HG03460 (cell line): ENCODE data around the gene NPAS3.

Experiments used
- ATAC-seq: cut with Tn5 transposase; IDR thresholded peaks from one replicate; pipeline ENCODE4 v1.9.1; 2021; ENCODE audit not compliant: unreplicated experiment

Gene NPAS3

GRCh38 chr14:33464254-33464962 is 525.7 kb downstream of the NPAS3 start:
- no peak for ATAC-seq

- ATAC-seq = no peak
Observed at GRCh38 chr14:33465846-33466700, 527.4 kb downstream of the NPAS3 start.

- ATAC-seq = no peak
Observed at GRCh38 chr14:33467971-33468370, 529.3 kb downstream of the NPAS3 start.

DNA sequence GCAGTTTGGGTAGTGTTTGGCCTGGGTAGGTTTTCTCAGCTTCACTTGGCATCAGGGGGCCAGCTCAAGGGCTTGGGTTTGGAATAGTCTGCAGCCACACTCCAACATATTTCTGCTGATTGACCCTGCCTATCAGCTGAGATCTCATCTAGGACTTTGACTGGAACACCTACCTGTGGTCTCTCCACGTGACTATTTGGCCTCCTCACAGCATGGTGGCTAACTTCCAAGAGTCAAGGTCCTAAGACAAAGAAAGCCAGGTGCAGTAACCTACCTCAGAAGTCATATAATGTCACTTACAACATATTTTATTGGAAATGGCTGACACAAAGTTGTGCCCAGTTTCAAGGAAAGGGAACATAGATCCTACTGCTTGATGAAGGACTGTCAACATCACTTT is 531.2 kb downstream of the NPAS3 start:
- ATAC-seq = no peak

DNA sequence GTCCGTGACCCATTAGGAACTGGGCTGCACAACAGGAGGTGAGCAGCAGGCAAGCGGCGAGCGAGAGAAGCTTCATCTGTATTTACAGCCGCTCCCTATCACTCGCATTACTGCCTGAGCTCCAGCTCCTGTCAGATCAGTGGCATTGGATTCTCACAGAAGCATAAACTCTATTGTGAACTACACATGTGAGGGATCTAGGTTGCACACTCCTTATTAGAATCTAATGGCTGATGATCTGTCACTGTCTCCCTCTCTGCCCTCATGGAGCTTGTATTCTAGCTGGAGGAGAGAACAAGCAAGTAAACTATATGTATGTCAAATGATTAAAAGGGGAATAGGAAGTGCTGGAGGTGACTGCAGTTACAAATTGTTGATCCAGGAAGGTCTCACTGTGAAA is 533.1 kb downstream of the NPAS3 start:
- no peak for ATAC-seq

DNA sequence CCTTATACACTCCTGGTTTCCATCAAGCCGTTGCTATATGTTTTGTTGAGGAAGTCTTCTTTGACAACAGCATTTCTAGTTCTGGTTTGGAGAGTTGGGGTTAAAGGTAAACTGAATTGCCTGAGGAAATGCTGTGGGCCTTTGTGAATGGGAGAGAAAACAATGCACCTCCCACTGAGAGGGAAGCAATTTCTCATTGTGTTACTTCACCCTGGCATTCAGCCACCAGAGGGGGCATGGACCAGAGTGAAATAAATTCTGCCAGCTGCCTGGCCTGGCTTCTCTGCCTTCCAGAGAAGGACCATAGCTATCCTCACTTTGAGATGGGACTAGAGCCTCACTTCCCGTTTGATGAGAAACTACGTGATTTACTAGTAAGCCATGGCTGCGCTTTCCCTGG is 536.9 kb downstream of the NPAS3 start:
- no peak for ATAC-seq

DNA sequence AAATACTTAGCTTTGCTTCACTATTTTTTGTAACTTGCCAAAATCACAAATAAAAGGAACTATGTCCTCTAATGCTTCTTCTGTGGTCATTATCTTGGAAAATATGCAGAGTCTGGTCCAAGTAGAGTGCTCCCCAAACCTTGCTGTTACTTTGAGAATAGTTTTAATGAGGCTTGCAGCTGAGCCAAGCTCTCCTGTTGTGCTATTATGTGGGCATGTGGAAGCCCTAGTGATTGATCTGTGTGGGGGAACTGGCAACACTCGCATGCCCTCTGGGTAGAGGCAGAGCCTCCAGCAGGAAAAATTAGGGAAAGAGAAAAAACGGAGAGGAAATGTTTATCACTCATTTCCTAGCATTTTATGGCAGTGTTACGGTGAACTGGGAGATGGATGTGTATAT is 539.1 kb downstream of the NPAS3 start:
- ATAC-seq = no peak

- ATAC-seq = no peak
Observed at GRCh38 chr14:33480071-33480886, 541.6 kb downstream of the NPAS3 start.

GRCh38 chr14:33480887-33481184 is 542.2 kb downstream of the NPAS3 start:
- ATAC-seq = no peak

GRCh38 chr14:33483110-33483509 is 544.4 kb downstream of the NPAS3 start:
- no peak for ATAC-seq

GRCh38 chr14:33483541-33483940 is 544.9 kb downstream of the NPAS3 start:
- no peak for ATAC-seq

DNA sequence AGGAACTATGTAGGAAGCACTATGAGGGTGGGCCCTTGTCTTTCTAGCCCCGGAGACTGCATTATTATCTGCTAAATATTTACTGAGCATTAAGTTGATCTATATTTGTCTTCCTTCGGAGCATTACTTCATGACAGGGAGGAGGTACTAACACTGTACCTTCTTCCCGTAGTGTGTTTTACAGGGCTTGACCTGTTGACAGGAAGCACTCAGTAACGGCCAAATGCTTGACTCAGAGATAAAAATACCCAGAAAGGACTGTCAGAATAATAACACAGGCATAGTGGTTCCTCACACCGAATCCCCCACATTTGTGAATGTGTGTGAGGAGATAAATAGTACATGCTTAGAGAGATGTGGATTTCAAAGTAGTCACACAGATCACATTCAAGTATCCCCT is 545.6 kb downstream of the NPAS3 start:
- no peak for ATAC-seq

DNA sequence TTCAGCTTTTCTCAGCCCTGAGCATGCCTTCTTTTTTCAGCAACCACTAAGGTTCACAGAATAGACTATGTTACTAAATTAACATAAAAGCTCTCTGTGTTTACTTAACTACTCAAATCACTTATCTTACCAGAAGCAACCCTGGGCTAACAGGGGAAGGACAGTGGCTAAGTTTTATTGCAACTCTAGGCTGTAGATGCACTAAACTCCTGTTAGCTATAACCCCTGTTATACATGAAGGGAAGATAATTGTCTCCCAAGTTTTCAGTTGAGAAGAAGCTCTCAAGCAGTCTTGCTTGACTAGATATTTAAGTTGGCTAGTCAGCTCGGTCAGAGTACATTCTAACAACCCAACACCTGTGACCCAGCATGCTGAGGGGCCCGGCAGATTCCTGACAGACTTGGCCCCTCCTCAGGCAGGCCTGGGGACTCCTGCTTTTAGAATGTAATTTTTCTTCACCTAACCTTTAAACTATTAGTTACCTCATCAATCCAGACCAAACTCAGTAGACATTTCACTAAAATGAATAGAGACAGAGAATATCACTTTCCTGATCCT is 547.7 kb downstream of the NPAS3 start:
- ATAC-seq = no peak

GRCh38 chr14:33488582-33488981 is 549.9 kb downstream of the NPAS3 start:
- no peak for ATAC-seq

DNA sequence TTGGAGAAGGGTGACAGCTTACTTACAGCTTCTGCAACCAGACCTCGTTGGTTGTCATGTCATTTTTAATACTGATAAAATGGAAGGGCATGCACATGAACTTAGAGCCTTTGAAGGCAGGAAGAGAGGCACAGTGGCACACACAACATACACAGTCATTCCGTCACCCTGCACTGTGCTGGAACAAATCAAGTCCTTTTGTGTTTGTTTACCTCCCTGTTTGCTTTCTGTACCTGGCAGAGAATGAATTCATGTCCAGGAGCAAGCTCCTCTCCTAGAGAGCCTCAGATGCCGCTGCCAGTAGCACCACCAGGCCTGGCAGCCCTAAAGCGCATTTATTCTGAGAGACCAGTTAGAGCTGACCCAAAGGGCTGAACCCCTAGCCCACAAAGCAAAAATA is 551.9 kb downstream of the NPAS3 start:
- ATAC-seq = no peak

- no peak for ATAC-seq
Observed at GRCh38 chr14:33491112-33491511, 552.4 kb downstream of the NPAS3 start.

- ATAC-seq = no peak
Observed at GRCh38 chr14:33492491-33492890, 553.8 kb downstream of the NPAS3 start.

DNA sequence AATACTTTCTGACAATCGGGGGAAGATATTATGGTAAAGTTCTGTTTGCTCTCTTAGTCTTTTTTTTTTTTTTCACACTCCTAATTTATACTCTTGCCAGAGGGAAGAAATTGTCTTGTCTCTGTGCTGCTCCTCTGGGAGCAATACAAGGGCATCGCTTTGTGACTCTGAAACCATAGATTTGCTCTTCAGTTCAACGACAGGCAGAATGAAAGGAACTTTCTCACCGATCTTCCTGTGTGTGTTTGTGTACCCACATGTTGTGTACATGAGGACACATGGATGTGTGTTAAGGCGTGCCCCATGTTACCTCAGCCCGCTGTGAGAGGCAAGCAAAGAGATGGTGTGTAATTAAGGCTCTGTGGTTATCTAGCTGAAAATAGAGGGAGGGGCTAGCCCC is 554.6 kb downstream of the NPAS3 start:
- no peak for ATAC-seq

DNA sequence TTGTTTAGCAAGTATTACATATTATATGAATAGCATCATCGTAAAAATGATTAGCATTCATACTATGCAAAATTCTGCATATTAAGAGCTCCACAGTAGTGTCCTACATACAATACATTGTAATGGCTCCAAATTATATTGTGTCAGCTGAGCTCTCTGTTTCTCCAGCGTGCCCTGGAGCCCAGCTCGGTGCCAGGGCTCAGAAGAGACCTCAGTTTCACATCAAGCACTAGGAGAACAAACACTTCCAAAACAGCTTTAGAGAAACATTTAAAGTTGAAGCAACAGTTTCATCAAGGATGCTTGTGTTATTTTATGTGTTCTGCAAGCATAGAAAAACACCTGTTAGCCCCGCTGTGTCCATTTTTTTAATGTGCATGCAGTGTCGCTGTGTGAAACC is 555.3 kb downstream of the NPAS3 start:
- no peak for ATAC-seq

DNA sequence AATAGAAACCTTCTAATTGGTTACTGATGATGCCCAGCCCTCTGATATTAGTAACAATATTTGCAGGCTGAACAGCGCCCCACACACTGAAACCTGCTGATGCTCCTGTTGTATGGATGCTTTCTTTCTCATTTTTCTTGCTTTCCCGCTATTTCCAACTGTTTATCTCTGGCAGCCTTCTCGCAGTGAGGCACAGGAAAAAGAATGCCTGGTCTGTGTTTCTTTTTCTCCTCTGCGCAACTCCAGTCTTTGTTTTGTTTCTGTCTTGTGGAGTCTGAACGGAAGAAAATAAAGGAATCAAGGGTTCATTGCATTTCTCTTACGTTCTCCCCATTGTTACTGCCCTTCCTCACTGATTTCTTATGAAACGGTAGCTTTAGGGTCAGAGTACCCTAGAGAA is 561.0 kb downstream of the NPAS3 start:
- no peak for ATAC-seq

DNA sequence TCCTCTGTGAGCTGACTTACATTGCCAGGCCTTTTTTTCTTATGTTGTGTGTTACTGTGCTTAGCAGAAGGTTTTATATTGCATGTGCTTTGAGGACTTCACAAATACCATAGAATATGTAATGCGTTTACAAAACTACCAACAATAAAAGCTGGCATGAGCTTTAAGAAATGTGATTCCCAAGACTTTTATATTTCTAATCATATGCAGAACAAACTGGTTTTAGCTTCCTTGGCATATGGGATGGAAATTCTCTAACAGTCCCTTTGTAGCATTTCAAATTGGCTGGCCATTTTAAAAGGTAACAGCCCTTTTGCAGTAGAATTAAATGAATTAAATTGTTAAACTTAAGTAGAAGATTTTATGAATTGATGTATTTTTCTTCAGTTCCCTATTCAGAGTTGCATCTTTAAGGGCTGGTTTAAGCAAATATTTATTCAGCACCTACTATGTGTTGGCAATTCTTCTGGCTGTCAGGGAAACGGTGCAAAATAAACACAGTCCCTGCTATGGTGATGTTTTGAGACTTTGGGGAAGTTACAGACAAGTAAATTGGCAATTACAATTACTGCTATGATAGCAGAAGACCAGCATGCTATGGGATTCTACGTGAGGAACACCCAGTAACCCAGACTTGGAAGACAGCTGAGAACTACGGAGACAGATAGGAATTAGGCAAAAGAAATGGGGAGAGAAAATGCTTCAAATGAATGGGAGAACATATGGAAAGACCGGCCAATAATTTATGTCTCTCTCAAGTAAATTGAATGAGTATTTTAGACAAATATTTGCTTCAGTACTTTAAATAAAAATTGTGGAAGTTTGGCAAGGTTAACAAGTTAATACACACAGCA is 565.8 kb downstream of the NPAS3 start:
- ATAC-seq = no peak
